NK-92 (cell line): ENCODE data around the gene TSPAN33.

ENCODE experiments used
- DNase-seq: peaks from one replicate; lab custom pipeline; 2025; ENCODE audit not compliant: unreplicated experiment; lab: John Stamatoyannopoulos, UW

The TSPAN33 gene

DNA sequence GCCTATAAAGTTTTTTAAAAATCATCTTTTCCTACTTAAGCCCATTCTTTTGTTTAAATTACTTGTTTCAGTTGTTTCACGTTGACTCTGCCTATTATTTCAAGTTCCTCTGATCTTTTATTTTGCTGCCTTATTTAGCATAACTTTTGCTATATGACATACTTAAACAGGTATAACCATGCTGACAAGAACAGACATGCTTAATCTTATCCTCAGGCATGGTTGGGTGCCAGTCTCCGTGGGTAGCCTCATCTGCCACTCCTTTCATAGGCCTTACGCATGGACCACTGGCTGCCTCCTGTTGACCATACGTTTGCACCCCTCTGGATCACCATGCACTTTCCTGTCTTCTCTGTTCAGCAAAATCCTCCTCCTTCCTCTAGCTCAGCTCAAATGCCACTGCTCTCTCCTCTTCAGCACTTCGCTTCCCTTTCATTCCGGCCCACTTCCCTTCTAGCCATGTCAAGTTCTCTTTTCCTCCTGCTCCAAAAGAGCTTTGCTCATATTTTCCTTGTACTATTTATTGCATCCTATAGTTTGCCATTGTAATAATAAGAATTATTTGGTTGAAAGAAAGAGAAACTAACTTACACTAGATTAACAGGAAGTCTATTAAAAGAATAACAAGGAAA, 10.0 kb upstream of the TSPAN33 start:
- no peak for DNase-seq

DNA sequence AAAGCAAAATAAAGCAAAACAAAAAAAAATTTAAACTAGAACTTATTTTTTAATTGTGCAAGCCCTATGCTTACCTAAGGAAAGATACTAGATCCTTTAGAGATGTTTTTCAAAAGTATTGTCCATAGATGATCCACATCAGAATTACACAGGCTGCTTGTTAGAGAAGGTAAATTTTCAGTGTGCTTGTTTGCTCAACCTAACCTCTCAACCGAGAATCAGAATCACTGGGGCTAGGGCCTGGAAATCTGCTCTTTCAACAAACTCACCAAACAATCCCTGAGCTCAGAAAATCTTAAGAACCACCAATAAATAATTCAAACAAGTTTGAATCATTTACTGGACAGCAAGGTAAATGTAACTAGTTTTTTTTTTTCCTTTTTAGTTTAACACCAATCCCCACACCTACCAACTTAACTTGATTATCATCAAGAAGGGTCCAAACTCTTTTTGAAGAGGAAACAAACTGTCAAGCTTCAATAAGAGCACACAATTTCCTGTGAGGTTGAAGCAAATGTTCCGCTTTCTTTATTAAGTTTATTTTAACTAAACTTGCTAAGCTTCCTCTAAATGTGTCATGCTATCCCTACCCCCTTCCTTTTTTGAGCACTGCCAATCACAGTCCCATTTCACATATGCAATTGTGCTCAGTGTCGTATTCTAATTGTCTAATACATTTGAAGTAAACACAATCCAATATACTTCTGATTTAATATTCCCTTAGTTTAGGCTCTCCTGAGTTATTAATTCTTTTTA, 7.4 kb upstream of the TSPAN33 start:
- no peak for DNase-seq

DNA sequence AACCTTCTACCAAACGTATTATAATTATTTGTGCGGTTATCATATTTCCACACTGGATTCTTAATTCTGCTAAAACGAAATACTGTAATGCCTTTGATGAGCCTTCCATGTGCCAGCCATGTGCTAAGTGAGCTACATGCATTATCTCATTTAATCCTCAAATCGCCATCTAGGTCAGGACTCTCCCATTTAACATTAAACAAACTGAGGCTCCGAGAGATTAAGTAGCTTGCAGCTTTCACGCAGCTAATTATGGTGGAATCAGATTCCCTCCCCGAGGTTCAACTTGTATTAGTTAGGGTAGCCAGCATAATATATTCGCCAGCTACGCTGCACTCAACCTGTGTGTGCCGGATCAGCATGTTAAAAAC, 798 bp upstream of the TSPAN33 start:
- DNase-seq = no peak

DNA sequence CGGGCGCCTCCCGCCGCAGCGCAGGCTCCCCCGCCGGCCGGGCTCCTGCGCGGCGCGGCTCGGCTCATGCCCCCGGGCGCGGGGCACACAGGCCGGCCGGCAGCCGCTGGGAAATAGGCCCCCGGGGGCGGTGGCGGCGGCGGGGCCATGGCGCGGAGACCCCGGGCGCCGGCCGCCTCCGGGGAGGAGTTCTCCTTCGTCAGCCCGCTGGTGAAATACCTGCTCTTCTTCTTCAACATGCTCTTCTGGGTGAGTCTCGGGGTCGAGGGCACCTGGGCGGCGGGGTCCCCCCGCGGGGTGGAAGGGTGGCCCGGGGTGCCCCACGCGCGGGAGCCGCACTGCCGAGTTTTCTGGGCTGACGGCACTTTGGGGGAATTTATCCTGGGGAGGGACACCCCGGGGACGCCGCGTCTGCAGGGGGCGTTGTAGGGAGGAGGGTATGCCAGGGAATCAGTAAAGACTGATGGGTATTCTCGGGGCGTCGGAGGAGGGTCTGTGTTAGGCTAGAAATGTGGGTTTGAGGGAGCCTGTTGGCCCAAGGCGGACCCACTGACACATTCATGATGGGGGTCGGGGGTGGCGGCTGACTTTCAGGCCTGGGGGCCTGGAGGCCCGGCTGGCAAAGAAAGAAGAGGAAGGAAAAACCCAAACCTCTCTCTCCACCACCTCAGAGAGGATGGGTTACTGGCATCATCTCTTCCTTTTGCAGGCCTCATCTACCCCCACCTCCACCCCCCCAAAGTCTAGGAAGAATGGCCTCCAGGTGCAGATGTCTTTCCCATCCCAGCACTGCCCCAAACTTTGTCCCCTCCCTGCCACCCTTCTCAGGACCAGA, 544 bp downstream of the TSPAN33 start:
- no peak for DNase-seq

DNA sequence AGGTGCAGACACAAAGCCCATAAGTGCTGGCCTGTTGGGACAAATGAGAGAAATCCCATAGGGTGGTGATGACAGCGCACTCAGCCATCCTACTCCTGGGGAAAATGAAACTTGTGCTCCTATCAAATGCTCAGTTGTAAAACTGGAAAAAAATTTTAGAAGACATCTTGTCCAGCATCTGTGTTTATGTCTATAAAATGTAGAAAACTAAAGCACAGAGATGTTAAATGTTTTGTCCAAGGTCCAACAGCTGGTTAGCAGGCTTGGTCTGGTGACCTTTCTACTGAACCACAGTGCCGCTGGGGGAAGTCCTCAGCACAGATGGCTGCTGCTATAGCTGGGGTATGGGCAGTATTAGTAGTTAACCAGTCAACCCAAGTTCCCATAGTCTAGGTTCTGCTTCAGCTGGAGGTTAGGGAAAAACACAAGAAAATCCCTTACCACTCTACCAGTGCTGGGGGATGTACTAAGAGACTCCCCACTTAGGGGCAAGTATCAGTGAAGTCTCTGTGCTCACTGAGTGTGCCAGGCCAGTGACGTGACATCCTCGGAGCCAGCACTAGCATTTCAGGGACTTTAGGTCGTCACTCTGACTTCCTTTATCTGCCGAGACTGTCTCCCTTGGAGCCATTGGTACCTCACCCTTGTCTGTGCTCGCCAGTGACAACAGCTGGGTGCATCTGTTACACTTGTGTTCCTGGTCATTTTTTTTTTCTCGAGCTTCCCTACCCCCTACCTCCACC, 1.9 kb downstream of the TSPAN33 start:
- DNase-seq = no peak

DNA sequence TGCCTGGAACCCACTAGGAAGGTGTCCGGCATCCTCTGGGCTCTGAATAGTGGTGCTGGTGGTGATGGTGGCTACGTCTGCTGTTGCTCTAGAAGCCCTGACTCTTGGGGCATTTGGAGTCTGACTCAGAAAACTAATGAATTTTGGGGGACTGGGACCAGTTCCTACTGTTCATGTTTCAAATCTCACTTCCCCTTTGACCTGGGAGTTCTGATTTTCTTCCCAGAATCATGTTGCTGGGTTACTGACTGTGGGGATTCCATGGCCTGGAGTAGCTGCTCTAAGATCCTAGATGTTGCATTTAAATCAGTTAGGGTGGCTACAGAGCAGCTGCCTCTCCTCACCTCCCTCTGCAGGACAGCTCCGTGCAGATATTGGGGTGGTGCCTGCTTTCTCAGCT, 3.2 kb downstream of the TSPAN33 start:
- DNase-seq = no peak

DNA sequence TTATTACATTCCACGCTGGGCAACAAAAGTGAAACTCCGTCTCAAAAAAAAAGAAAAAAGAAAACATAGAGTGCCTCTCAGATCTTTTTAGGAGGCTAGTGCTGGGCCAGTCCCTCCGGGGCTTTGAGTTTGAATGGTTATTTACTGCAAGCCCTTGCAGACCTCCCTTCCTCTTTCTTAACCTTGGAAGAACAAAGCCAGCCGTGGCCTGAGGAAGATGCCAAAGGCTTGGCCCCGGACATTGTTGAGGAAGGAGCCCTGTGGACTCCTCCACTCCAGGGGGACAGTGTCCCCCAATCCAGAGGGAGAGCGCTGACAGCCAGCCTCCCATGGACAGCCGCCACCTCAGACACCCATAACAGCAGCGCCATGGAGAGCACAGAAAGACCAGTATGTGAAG, 5.0 kb downstream of the TSPAN33 start:
- no peak for DNase-seq

DNA sequence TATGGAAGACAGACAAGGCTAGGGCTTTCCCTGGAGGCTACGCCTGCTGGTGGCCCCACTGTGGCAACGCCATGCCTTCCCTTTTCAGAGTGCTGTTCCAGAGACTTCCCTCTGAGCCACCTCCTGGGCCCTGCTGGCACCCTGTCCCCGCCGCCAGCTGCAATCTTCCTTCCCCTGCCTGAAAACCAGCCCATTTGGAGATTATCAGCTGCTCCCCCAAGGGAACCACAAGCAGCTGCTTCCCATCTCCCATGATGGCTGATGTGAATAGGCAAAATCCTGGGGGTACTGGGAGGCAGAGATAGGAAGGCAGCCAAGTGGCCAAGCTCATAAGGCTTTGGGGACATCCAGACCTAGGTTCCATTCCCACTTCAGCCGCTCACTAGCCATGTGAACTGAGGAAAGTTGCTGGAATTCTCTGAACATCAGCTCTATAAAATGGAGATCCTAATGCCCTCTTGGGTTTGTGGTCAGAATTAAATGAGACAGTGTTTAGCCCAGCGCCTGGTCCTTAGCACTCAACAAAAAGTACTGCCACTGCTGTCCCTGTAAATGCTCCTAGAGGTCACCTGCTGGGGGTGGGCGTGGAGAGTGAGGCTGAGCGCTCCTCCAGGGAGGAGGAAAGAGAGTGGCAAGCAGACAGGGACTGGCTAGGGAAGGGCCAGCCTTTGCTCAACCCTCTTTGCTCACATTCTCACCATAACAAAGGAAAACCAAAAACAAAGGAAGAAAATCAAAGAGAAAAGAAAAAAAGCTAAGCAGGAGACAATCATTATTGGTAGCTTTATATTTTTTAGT, 5.9 kb downstream of the TSPAN33 start:
- DNase-seq = no peak

DNA sequence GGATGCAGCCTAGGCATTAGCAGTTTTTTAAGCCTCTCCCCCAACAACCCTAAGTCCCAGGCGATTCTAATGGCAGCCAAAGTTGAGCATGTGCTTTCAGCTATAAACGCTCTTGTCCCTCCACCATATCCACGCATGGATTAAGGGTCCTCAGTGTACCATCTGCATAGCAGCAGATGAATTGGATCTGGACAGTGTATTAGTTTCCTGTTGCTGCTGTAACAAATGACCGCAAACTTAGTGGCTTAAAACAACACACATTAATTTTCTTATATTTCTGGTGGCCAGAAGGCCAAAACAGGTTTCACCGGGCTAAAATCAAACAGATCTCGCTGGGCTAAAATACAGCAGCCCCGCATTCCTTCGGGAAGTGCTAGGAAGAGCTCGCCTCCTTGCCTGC, 13.1 kb downstream of the TSPAN33 start:
- DNase-seq = no peak

DNA sequence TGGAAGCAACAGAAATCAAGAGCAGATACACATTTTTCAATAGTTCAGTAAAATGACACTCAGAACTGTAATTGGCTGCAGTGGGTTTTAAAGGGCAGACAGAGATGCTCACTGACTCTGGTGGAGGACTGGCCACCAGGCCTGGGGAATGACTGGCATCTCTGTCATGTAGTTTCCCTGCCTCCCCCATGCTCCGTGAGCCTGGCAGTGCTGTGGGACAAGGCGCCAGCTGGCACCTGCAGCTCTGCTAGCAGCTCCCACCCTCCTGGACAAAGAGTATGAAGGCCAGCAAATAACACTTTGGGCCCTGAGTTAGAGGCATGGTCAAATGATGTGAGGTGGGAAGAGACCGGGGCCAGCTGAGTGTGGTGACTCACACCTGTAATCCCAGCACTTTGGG, 15.0 kb downstream of the TSPAN33 start:
- DNase-seq = no peak

DNA sequence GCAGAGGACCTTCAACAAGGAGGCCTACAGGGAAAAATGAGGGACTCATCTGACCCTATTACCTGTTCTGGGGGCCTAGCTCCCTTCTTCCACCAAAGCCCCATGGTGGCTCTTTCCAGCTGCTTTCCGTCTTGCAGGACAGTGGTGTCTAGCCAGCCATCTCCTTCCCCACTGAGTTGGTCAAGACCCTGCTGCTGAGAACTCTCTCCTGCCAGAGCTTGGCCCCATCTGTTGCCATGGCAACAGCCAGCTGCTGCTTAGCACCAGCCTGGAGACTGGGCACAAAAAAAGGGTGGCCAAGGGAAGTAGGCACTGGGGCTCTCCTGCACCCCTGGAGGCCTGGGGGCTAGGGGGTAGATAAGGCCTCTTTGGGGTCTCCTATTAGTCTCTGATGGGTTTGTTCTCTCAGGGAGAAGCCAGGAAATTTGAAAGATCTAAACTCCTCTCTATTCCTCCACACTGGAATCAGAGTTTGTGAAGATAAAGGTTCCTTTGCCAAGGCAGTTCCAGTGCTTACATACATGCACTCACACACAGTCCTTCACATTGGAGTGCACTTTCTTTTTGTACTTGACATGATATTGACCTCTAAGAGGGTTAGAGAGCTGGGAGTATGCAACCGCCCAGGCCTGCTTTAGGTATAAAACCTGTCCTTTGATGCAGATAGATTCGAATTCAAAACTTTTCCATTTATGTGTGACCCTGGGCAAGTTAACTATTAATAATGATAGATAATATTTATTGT, 15.8 kb downstream of the TSPAN33 start:
- DNase-seq = no peak

DNA sequence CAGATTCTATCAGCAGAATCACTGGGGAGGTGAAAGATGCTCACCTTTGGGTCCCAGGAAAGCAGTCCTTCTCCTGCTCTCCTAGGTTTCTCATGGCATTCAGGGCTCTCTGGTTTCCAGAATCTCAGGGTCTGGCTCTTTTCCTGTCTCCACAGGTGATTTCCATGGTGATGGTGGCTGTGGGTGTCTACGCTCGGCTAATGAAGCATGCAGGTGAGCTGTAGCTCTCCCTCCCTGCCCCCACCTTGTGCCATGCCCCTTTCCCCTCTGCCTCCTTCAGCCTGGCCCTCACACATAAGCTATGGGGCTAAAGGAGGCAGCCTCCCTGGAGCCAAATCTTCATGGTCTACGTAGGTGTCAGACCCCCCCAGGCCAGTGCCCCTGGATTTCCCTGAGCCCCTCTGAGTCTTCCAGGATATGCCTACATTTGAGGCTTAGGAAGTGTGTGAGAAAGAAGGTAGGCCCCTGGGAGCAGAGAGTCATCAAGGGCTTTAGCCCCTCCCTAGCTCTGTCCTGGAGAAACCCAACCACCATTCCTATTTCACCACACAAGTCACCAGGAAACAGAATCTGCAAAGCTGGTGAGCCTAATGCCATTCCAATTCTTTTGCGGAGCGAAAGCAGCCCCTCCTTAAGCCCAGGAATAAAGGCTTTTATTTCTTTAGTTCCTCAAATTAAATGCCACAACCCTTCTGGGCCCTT, 17.2 kb downstream of the TSPAN33 start:
- no peak for DNase-seq

DNA sequence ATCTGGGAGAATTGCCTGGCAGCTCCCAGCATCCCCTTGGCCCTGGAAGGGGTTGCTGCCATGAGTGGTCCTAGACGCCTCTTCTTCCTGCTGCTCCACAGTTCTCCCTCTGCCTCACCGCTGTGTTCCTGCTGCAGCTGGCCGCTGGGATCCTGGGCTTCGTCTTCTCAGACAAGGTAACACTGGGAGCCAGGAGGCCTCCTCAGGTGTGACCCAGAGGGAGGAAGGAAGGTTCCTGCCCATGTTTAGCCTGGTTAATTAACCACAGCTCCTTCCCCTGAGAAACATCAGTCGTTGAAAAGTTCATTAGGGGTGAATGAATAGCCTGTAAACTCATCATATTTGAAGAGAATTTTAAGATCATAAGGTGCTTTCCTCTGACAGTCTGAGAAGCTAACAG, 18.2 kb downstream of the TSPAN33 start:
- no peak for DNase-seq

DNA sequence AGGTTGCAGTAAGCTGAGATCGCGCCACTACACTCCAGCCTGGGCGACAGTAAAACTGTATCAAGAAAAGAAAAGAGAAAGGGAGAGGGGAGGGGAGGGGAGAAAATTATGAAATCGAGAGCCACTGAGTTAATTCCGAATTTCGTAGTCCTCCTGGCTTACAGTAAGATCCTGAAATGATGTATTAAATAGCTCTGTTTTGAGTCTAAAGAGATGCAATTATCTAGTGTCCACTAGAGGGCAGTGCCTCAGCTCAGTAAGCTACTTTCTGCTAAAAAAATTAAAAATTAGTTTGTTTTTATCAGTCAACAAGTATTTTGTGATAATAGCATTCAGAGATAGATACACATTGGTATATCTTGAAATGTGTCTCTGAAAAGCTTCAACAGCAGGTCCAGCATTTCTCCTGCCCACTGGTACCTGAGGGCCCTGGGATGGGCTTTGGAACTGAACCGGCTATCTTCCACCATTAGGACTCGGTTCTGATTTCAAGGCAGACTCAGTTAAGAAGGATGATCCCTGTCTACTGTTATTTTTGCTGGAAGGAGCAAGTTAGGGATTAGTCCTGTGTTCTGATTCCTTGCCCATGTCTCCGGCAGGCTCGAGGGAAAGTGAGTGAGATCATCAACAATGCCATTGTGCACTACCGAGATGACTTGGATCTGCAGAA, 19.5 kb downstream of the TSPAN33 start:
- no peak for DNase-seq

DNA sequence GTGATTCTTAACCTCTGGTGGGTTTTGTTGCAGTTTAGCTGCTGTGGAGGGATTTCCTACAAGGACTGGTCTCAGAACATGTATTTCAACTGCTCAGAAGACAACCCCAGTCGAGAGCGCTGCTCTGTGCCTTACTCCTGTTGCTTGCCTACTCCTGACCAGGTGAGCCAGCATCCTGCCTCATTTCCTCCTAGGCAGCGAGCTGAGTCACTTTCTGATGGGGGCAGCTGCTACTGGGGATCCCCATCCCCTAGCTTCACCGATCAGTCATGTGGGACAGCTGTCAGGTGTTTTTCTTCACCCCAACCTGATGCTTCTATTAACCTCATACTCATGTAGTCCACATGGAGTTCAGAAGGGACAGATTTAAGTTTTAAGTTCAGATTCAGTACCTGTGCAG, 22.2 kb downstream of the TSPAN33 start:
- DNase-seq = no peak

DNA sequence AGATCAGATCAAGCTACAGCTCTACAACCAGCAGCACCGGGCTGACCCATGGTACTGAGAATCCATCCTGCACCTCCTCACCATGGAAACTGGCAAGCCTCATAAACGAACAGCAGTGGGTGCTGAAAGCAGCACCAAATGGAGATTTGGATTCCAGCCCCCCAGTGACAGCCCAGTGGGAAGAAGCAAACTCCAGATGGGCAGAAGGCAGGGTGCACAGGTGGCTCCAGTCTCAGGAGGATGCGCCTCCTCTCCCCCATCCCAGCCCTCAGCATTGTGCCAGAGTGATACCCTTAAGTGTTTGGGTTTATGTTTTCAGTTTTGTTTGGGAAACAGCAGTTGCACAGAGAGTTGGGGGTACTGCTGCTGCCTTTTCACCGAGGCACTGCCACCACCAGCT, 23.3 kb downstream of the TSPAN33 start:
- DNase-seq = no peak

DNA sequence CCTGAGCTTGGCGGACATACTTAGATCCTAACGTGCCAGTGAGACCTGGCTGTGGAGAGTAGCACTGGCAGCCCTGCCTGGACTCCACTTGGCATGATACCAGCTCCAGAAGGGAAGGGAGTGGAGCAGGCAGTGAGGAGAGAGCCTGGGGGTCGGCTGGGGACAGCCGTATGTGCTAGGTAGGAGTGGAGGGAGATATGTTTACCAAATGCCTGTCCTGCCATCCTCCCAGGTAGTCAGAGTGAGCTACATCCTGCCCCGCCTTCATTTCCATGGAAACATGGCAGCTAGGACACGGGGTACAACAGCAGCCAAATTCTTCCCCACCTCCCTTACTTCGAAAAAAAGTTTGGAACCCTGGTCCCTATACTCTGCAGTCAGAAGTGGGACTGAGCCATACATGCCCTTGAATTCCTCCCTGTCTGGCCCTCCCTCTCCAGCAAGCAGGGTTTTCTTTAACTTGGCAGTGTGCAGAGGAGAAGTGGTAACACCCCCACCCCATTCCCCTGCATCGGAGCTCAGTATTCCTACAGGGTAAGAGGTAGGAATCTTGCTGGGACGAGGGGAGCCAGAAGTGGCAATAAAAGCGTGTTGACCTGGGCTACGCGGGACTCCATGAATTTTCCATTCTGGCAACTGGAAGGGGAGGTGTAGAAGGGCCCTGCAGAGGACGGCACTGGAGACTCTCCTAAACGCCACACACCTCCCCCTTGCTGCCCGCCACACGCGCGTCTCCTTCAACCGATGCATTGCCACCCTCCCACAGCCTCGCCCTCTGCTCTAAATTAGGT, 23.9 kb downstream of the TSPAN33 start:
- no peak for DNase-seq

DNA sequence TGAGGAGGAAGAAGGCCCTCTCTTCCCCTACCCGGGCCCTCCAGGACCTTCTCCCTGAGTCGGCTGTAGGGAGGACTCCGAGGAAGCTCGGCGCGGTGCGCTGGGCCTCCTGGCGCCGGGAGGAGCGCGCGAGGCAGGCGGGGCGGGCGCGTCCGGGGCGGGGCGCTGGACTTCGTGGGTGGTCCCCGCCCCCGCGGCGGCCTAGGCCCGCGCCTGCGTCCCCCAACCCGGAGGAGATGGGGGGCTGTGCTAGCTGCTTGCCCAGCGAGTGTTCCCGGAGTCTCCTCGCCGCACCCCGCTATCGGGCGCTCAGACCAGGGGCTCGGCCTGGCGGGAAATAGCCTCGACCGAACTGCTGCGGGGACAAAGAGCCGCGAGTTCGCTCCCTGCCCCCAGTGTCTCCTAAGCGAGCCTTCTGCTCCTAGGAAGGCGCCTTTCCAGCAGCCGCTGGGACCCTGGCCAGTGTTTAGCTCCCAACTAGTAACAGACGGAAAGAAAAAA, 24.7 kb downstream of the TSPAN33 start:
- DNase-seq = no peak
